ENCODE data around the gene QRICH1. TPM values are rescaled to one million over a fixed set of nuclear protein-coding genes. Genes with fewer than 3 reads are reported as not detected.

QRICH1 gene
- total RNA-seq, 1 donor from 2014 or later: 153 TPM

GRCh38 chr3:48990636-48991469 lies 103.0 kb downstream of the QRICH1 start:
- H3K4me3 Mint-ChIP-seq: peak overlapping the region; percentile 95
- H3K4me1 Mint-ChIP-seq: peaks cover 31% of the 10 kb centered on the region
- peak overlapping the region; percentile 92 for H3K27ac Mint-ChIP-seq (ENCODE audit: unreplicated experiment)
- no peaks in the 10 kb centered on the region for H3K9me3 Mint-ChIP-seq
- no peaks in the 10 kb centered on the region for H3K27me3 Mint-ChIP-seq (ENCODE audit: low read depth)
- no peak for TF ChIP-seq CTCF (conservative IDR thresholded peaks at IDR 0.05)
- peaks cover 2% of the 10 kb centered on the region for H3K36me3 Mint-ChIP-seq (ENCODE audit: low read depth)
- DNase-seq (ENCODE audit: low read depth, low spot score): no peak

DNA sequence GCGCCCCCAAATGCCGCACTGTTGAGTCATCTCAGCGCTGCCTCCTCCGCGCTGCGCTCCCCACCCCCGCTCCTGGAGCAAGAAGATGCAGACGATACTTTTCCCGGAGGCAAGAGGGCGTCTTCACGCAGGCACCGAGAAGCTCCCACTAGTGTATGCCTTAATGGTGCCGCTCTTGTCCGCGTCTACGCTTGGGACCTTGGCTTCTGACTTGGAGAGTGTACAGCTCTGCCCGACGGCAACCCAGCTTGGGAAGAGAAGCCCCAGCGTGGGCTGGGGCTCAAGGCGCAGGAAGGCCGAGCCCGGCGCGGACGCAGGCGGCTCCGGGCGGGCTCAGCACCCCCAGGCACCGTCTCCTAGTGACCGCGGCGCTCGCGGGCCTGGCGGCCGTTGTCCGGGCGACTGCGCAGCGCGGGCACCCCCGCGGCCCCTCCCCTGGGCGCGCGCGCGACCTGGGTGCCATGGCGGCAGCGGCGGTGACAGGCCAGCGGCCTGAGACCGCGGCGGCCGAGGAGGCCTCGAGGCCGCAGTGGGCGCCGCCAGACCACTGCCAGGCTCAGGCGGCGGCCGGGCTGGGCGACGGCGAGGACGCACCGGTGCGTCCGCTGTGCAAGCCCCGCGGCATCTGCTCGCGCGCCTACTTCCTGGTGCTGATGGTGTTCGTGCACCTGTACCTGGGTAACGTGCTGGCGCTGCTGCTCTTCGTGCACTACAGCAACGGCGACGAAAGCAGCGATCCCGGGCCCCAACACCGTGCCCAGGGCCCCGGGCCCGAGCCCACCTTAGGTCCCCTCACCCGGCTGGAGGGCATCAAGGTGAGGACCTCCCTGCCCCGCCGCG lies 103.9 kb downstream of the QRICH1 start, which contains the start of gene P4HTM:
Gene P4HTM, plus strand, starts transcription at position 446 of the 840 bp plus-strand sequence. Its CDS starts 16 bp downstream, at position 462.
- Mint-ChIP-seq H3K36me3 (ENCODE audit: low read depth) (peaks cover under 1% of the 10 kb centered on the region), H3K27ac (ENCODE audit: unreplicated experiment) (peak within 1 kb of the TSS; percentile 98), H3K9me3 (no peaks in the 10 kb centered on the region), H3K4me3 (peak within 1 kb of the TSS; percentile 95), H3K4me1 (peaks cover 31% of the 10 kb centered on the region), H3K27me3 (ENCODE audit: low read depth) (no peaks in the 10 kb centered on the region)
- peak; percentile 39 for TF ChIP-seq CTCF (conservative IDR thresholded peaks at IDR 0.05)
- peak; percentile 63 for DNase-seq (ENCODE audit: low read depth, low spot score)

DNA sequence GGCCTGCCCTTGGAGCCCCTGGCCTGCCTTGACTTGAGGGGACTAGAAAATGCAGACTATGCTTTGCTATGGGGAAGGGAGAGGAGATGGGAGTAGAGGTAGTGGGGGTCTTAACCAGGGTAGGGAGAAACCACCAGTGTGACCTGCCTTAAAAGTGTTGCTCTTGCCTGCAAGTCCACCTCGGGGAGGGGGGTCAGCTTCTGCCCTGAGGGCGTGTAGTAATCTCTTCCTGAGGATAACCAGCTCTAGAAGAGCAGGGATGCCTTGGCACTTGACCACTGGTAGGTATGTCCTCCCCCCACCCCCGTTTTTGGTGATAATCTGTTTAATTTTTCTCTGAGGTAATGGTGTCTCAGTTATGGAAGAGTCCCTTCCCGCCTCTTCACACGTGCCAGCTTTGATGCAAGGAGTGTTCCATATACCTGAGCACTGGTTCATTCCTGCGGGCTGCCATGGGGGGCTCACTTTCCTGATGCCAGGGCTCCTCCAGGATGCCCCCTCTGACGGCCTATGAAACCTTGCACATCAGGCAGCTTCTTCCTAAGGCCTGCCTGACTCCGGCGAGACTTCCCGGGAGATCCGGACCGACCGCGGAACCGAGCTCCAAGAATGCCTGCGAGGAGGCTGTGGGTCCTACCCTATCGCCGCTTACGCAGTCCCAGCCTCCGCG lies 104.6 kb downstream of the QRICH1 start:
- no peak for DNase-seq (ENCODE audit: low read depth, low spot score)
- Mint-ChIP-seq H3K9me3 (no peaks in the 10 kb centered on the region), H3K27me3 (ENCODE audit: low read depth) (no peaks in the 10 kb centered on the region), H3K36me3 (ENCODE audit: low read depth) (no peaks in the 10 kb centered on the region), H3K4me1 (peaks cover 31% of the 10 kb centered on the region), H3K27ac (ENCODE audit: unreplicated experiment) (peak overlapping the region; percentile 98), H3K4me3 (peak overlapping the region; percentile 95)
- no peak for TF ChIP-seq CTCF (conservative IDR thresholded peaks at IDR 0.05)

GRCh38 chr3:48985831-48986376 lies 108.0 kb downstream of the QRICH1 start:
- Mint-ChIP-seq H3K9me3 (no peaks in the 10 kb centered on the region), H3K27ac (ENCODE audit: unreplicated experiment) (no peak overlapping the region), H3K27me3 (ENCODE audit: low read depth) (no peaks in the 10 kb centered on the region), H3K4me1 (peaks cover 23% of the 10 kb centered on the region), H3K4me3 (peak overlapping the region; percentile 2), H3K36me3 (ENCODE audit: low read depth) (no peaks in the 10 kb centered on the region)
- no peak for TF ChIP-seq CTCF (conservative IDR thresholded peaks at IDR 0.05)
- DNase-seq (ENCODE audit: low read depth, low spot score): no peak

- Mint-ChIP-seq H3K27me3 (ENCODE audit: low read depth) (no peaks in the 10 kb centered on the region), H3K4me3 (no peak overlapping the region), H3K9me3 (no peaks in the 10 kb centered on the region), H3K4me1 (peaks cover 19% of the 10 kb centered on the region), H3K36me3 (ENCODE audit: low read depth) (peaks cover 4% of the 10 kb centered on the region), H3K27ac (ENCODE audit: unreplicated experiment) (no peak overlapping the region)
- no peak for TF ChIP-seq CTCF (conservative IDR thresholded peaks at IDR 0.05)
- no peak for DNase-seq (ENCODE audit: low read depth, low spot score)
Measured at GRCh38 chr3:48984663-48985062, 109.2 kb downstream of the QRICH1 start.
